Stimulated activated CD4-positive, alpha-beta T cell treated with anti-CD3 and anti-CD28 coated beads, Interleukin-12 subunit alpha, Interleukin-12 subunit beta, amount 100 ng/mL, for 24 hours (primary cell): Measurements from ENCODE around the gene AUTS2.

Experiments
- DNase-seq, 2 experiments: peaks; one replicate each; pipeline ENCODE4 v3.0.0-alpha.2; 2020; ENCODE audit warnings: low read depth in 2 of 2

The AUTS2 gene

GRCh38 chr7:69857014-69857413, 258.7 kb downstream of the AUTS2 start:
- DNase-seq: no peak

- no peak for DNase-seq
Measured at GRCh38 chr7:69858471-69858870, 260.2 kb downstream of the AUTS2 start.

GRCh38 chr7:69859342-69859741, 261.1 kb downstream of the AUTS2 start:
- no peak for DNase-seq

- no peak for DNase-seq
Measured at GRCh38 chr7:69860486-69860885, 262.2 kb downstream of the AUTS2 start.

- no peak for DNase-seq
Measured at GRCh38 chr7:69860941-69861622, 262.8 kb downstream of the AUTS2 start.

- DNase-seq: no peak
Measured at GRCh38 chr7:69862413-69863064, 264.3 kb downstream of the AUTS2 start.

GRCh38 chr7:69864274-69864673, 266.0 kb downstream of the AUTS2 start:
- no peak for DNase-seq

GRCh38 chr7:69864822-69865221, 266.5 kb downstream of the AUTS2 start:
- DNase-seq: no peak

- DNase-seq: no peak
Measured at GRCh38 chr7:69868921-69869320, 270.6 kb downstream of the AUTS2 start.

GRCh38 chr7:69871213-69871885, 273.1 kb downstream of the AUTS2 start:
- no peak for DNase-seq

GRCh38 chr7:69871886-69872569, 273.8 kb downstream of the AUTS2 start:
- DNase-seq: no peak

GRCh38 chr7:69873512-69873911, 275.2 kb downstream of the AUTS2 start:
- DNase-seq: no peak

- DNase-seq: no peak
Measured at GRCh38 chr7:69878015-69878414, 279.7 kb downstream of the AUTS2 start.

- DNase-seq: no peak
Measured at GRCh38 chr7:69878591-69878990, 280.3 kb downstream of the AUTS2 start.

- no peak for DNase-seq
Measured at GRCh38 chr7:69879989-69880388, 281.7 kb downstream of the AUTS2 start.

GRCh38 chr7:69880840-69881239, 282.6 kb downstream of the AUTS2 start:
- no peak for DNase-seq

- no peak for DNase-seq
Measured at GRCh38 chr7:69882269-69882668, 284.0 kb downstream of the AUTS2 start.

GRCh38 chr7:69883399-69883891, 285.2 kb downstream of the AUTS2 start:
- DNase-seq: no peak

- DNase-seq: no peak
Measured at GRCh38 chr7:69885431-69885830, 287.2 kb downstream of the AUTS2 start.

- DNase-seq: no peak
Measured at GRCh38 chr7:69889338-69889975, 291.2 kb downstream of the AUTS2 start.

- no peak for DNase-seq
Measured at GRCh38 chr7:69889976-69890351, 291.7 kb downstream of the AUTS2 start.

- DNase-seq: no peak
Measured at GRCh38 chr7:69892790-69893189, 294.5 kb downstream of the AUTS2 start.
